T-cell (primary cell): ENCODE results near the gene GPT2. TPM values are rescaled to one million over a fixed set of nuclear protein-coding genes. Genes with fewer than 3 reads are reported as not detected.

Experiments
- ATAC-seq, 4 experiments: fragments of 200-7000 bp in 3 of 4; fragments of 150-1000 bp in 1 of 4; cut with Tn5 transposase; replicated peaks in 1 of 4; 1 replicate in 3 of 4; 2 replicates in 1 of 4; pipeline ENCODE4 v1.10.0; 2021; ENCODE audit warnings: moderate library complexity in 3 of 4, mild to moderate bottlenecking in 2 of 4, moderate number of reproducible peaks in 1 of 4
- CTCF ChIA-PET, 2 donors: fragments of 300-600 bp; sonication (Branson Sonifier 250); formaldehyde crosslinking; loops; one replicate each; lab custom pipeline; 2022; ENCODE audit warnings: antibody characterized with exemption in 2 of 2; lab: Charles Lee
- POLR2A ChIA-PET, 2 donors: fragments of 300-600 bp; sonication (Branson Sonifier 250); formaldehyde crosslinking; loops; one replicate each; lab custom pipeline; 2022; ENCODE audit warnings: antibody characterized with exemption in 2 of 2; lab: Charles Lee
- DNase-seq, 35 experiments: peaks; one replicate each; pipeline versions ENCODE4 v3.0.0 to v3.0.0-alpha.2; 2013 to 2023
- H3K27ac ChIP-seq: one replicate; pipeline ENCODE4 v1.5.1; 2013; ENCODE audit warnings: low read length
- H3K27me3 ChIP-seq, 2 experiments: replicated peaks in 1 of 2; 1 replicate in 1 of 2; 2 replicates in 1 of 2; pipeline versions ENCODE4 v1.6.1 to v1.7.0; 2013; ENCODE audit warnings: low read length in 1 of 2, mixed read lengths in 1 of 2; ENCODE audit not compliant: control insufficient read depth in 2 of 2, insufficient read depth in 2 of 2; ENCODE audit errors: extremely low read depth in 1 of 2
- H3K36me3 ChIP-seq, 2 donors: 1 replicate in 1 of 2; 2 replicates in 1 of 2; pipeline versions ENCODE4 v1.6.1 to v1.7.0; 2013; ENCODE audit warnings: low read length in 1 of 2; ENCODE audit not compliant: control insufficient read depth in 2 of 2, insufficient read depth in 1 of 2; ENCODE audit errors: extremely low read depth in 1 of 2
- H3K4me1 ChIP-seq, 2 experiments: 1 replicate in 1 of 2; 2 replicates in 1 of 2; pipeline versions ENCODE4 v1.6.1 to v1.7.0; 2013; ENCODE audit warnings: low read length in 2 of 2, mixed read lengths in 1 of 2; ENCODE audit not compliant: insufficient read depth in 2 of 2, control insufficient read depth in 1 of 2; ENCODE audit errors: extremely low read depth in 1 of 2
- H3K4me3 ChIP-seq, 2 donors: 1 replicate in 1 of 2; 2 replicates in 1 of 2; pipeline versions ENCODE4 v1.5.1 to v1.7.0; 2013; ENCODE audit warnings: mild to moderate bottlenecking in 2 of 2, low read length in 1 of 2, moderate library complexity in 1 of 2; ENCODE audit not compliant: control insufficient read depth in 1 of 2; ENCODE audit errors: extremely low read depth in 1 of 2
- H3K9me3 ChIP-seq: 2 replicates; pipeline ENCODE4 v1.7.0; 2013
- H3K27ac Mint-ChIP-seq, 2 donors: one replicate each; pipeline ENCODE4 v1.8.0; 2020 to 2021; ENCODE audit warnings: mild to moderate bottlenecking in 2 of 2, mixed read lengths in 2 of 2
- H3K27me3 Mint-ChIP-seq, 2 donors: one replicate each; pipeline ENCODE4 v1.8.0; 2021 to 2022; ENCODE audit warnings: mixed read lengths in 2 of 2
- H3K36me3 Mint-ChIP-seq: one replicate; pipeline ENCODE4 v1.8.0; 2021; ENCODE audit warnings: mixed read lengths
- H3K4me1 Mint-ChIP-seq, 3 donors: one replicate each; pipeline ENCODE4 v1.8.0; 2020 to 2022; ENCODE audit warnings: mixed read lengths in 3 of 3, mild to moderate bottlenecking in 1 of 3
- H3K4me3 Mint-ChIP-seq, 3 donors: one replicate each; pipeline ENCODE4 v1.8.0; 2020 to 2022; ENCODE audit warnings: mild to moderate bottlenecking in 3 of 3, mixed read lengths in 3 of 3, moderate library complexity in 3 of 3
- H3K9me3 Mint-ChIP-seq, 3 donors: one replicate each; pipeline ENCODE4 v1.8.0; 2020 to 2022; ENCODE audit warnings: mixed read lengths in 3 of 3
- WGBS: methylation state at CpG from one replicate; pipeline ENCODE4 v1.1.5; 2013; ENCODE audit warnings: missing lambda C conversion rate; ENCODE audit not compliant: insufficient coverage; 5-methylcytosine and 5-hydroxymethylcytosine counted together
- total RNA-seq, 35 experiments: library from RNA in 6 of 35; stranded (reverse) in 6 of 35; fragments of 120-200 nt in 1 of 35; gene quantifications; one replicate each; pipeline versions ENCODE4 v1.2.1 to v1.2.4 and lab custom pipeline; 2013 to 2026

Gene GPT2
- total RNA-seq, 5 donors from 2014 or later (not counting 1 experiment from before 2014, with no cell fraction given) = 0.40 to 4.7 (median 2.1) TPM

DNA sequence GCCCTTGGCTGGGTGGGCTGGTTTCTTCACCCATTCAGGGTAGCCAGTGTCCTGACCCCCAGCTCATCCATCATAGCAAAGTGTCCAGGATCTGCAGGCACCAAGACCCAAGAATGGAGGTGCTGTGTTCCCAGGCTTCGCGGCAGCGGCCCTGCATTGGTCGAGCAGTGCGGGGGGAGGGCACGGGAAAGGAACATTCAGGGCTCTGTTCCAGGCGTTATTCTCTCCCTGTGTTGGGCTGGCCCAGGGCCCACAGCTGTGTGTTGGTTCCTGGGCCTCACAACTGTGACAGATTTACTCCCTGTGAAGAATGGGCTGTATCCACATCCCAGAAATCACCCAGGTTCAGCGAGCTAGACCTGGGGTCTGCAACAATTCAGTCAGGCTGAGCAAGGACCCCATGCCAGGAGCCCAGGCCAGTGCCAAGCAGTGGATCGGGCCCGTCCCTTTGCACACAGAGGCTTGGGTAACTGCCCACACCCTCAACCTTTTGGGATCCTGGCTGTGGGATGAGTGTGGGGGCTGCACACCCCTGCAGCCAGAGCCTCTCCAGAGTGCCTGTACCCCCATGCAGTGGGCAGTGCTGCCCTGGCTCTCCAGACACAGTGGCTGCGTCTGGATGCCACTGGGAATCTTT, 10.0 kb downstream of the GPT2 start:
- Histone ChIP-seq H3K9me3 (no peaks in the 10 kb centered on the region), H3K4me1 (no peaks in the 10 kb centered on the region), H3K4me3 (no peak overlapping the region), H3K36me3 (no peaks in the 10 kb centered on the region), H3K27ac (no peak overlapping the region), H3K27me3 (peaks cover 0 to 20% of the 10 kb centered on the region in 2 experiments)
- no peak overlapping the region for H3K27ac Mint-ChIP-seq
- H3K4me1 Mint-ChIP-seq = no peaks in the 10 kb centered on the region
- DNase-seq (no peak), ATAC-seq (no peak)
- CTCF ChIA-PET = no interaction called here
- no peak overlapping the region for H3K4me3 Mint-ChIP-seq
- POLR2A ChIA-PET = interaction anchor here in 1 of 2 donors (0.7 kb wide), 1 partner anchor 8 kb away, joined by 5 read pairs; no protein-coding TSS in a partner anchor
- peaks cover 0 to 4% of the 10 kb centered on the region in 2 donors for H3K27me3 Mint-ChIP-seq
- H3K36me3 Mint-ChIP-seq = no peaks in the 10 kb centered on the region
- H3K9me3 Mint-ChIP-seq = no peaks in the 10 kb centered on the region
- 91% methylated on average over 9 of the region's 11 CpGs for WGBS

DNA sequence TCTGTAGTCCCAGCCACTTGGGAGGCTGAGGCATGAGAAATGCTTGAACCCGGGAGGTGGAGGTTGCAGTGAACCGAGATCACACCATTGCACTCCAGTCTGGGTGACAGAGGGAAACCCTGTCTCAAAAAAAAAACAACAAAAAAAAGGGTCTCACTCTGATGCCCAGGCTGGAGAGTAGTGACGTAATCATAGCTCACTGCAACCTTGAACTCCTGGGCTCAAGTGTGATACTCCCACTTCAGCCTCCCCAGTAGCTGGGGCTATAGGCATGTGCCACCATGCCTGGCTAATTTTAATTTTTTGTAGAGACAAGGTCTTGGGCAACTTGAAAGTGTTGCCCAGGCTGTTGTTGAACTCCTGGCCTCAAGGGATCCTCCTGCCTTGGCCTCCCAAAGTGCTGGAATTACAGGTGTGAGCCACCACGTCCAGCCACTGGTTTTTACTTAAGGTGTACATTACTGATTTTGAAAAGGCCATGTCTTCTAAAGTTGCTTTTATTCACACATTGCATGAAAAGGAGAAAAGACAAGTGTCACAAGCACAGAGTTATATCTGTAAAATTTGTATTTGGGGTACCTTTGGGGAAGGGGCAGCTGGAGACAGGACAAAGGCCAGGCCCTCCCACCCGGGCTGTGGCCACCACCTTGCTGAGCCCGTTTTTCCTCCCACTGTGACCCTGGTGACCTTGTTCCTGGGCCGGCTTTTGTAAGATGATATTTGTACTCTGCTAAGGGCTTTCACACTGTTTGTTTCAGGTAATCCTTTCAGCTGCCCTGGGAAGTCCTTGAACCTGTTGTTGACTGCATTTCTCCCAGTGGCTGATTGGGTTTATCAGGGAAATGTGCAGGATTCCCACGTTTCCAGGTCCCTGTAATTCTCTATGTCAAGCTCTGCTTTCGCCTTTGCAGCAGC, 11.5 kb downstream of the GPT2 start:
- ChIA-PET POLR2A (no interaction called here), CTCF (no interaction called here)
- Histone ChIP-seq H3K4me1 (no peaks in the 10 kb centered on the region), H3K4me3 (no peak overlapping the region), H3K9me3 (no peaks in the 10 kb centered on the region), H3K27ac (no peak overlapping the region), H3K27me3 (peaks cover 0 to 18% of the 10 kb centered on the region in 2 experiments), H3K36me3 (no peaks in the 10 kb centered on the region)
- 65% methylated on average over 6 of the region's 9 CpGs for WGBS
- H3K4me1 Mint-ChIP-seq = no peaks in the 10 kb centered on the region
- no peaks in the 10 kb centered on the region for H3K36me3 Mint-ChIP-seq
- peaks cover 0 to 4% of the 10 kb centered on the region in 2 donors for H3K27me3 Mint-ChIP-seq
- ATAC-seq (no peak), DNase-seq (no peak)
- H3K9me3 Mint-ChIP-seq = no peaks in the 10 kb centered on the region
- H3K4me3 Mint-ChIP-seq = no peak overlapping the region
- no peak overlapping the region for H3K27ac Mint-ChIP-seq

DNA sequence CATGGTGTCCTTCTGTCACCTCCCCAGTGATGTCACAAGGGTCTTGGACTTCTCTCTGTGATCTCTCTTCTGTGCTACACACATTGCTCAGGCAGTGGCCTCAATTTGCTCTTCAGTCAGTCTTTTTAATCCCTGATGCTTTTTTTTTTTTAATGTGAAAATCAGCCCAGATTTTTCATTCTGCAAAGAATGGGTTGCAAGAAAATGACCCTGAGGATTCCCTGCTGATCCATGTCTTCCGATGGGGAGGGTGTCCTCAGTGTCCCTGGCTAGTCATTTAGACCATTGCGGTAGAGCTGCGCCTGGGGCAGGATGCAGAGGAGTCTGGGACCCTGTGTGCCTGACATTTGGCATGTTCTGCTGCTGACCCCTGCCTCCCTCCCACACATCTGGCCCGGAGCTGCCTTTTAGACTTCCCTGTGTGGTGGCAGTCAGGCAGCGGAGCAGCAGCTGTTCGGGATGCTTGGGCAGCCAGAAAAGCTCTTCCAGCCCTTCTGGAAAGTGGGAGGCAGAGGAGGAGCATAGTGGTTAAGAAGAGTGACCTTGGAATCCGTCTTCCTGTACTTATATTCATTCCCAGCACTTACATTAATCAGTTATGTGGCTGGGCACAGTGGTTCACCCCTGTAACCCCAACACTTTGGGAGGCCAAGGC, 12.3 kb downstream of the GPT2 start:
- Histone ChIP-seq H3K9me3 (no peaks in the 10 kb centered on the region), H3K27ac (no peak overlapping the region), H3K4me3 (no peak overlapping the region), H3K4me1 (no peaks in the 10 kb centered on the region), H3K36me3 (no peaks in the 10 kb centered on the region), H3K27me3 (peaks cover 0 to 18% of the 10 kb centered on the region in 2 experiments)
- WGBS = 89% methylated on average over 3 of the region's 7 CpGs
- H3K36me3 Mint-ChIP-seq = no peaks in the 10 kb centered on the region
- H3K27ac Mint-ChIP-seq = no peak overlapping the region
- DNase-seq (no peak), ATAC-seq (no peak)
- H3K4me1 Mint-ChIP-seq = no peaks in the 10 kb centered on the region
- H3K27me3 Mint-ChIP-seq = peaks cover 0 to 4% of the 10 kb centered on the region in 2 donors
- no peaks in the 10 kb centered on the region for H3K9me3 Mint-ChIP-seq
- H3K4me3 Mint-ChIP-seq = no peak overlapping the region
- ChIA-PET POLR2A (no interaction called here), CTCF (no interaction called here)

DNA sequence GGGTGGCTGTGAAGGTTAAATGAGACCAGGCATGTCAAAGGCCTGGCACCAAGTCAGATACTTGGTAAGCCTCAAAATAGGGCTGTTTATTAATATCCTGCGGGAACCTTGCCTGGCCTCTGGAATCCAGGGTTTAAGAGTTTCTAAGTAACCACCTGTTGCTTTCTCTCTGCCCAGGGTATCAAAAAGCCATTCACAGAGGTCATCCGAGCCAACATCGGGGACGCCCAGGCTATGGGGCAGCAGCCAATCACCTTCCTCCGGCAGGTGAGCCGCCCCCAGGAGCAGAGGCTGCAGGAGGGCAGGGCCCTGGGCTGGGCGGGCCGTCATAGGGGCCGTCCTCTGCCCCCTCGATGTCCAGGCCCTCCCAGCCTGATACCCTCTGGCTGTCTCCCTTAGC, 13.3 kb downstream of the GPT2 start:
- Mint-ChIP-seq H3K36me3 (no peaks in the 10 kb centered on the region), H3K4me1 (no peaks in the 10 kb centered on the region), H3K9me3 (no peaks in the 10 kb centered on the region), H3K27me3 (no peaks in the 10 kb centered on the region), H3K27ac (no peak overlapping the region), H3K4me3 (no peak overlapping the region)
- H3K4me1 ChIP-seq = no peaks in the 10 kb centered on the region
- 97% methylated on average over 6 of the region's 10 CpGs for WGBS
- POLR2A ChIA-PET = no interaction called here
- H3K4me3 ChIP-seq = no peak overlapping the region
- CTCF ChIA-PET = no interaction called here
- no peaks in the 10 kb centered on the region for H3K9me3 ChIP-seq
- H3K27me3 ChIP-seq = peaks cover 0 to 20% of the 10 kb centered on the region in 2 experiments
- DNase-seq (no peak), ATAC-seq (no peak)
- no peaks in the 10 kb centered on the region for H3K36me3 ChIP-seq
- H3K27ac ChIP-seq = no peak overlapping the region

DNA sequence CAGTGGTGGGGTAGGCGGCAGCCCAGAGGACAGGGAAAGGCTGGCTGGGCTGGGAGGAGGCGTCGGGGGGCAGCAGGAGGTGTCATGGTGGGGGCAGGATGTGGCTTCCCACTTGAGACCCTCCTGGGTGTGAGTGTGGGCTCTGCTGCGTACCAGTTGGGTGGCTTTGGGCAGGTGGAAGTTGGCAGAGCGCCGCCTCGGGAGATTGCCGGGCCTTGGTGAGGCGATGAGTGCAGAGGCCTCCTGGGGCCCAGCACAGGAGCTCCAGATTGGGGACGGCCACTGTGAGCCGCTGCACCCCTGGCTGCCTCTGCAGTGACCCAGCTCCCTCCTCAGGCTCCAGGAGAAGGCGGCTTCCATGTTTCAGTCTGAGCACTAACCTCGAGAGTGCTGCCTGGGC, 13.8 kb downstream of the GPT2 start:
- Histone ChIP-seq H3K4me3 (no peak overlapping the region), H3K36me3 (no peaks in the 10 kb centered on the region), H3K9me3 (no peaks in the 10 kb centered on the region), H3K4me1 (no peaks in the 10 kb centered on the region), H3K27me3 (peaks cover 0 to 20% of the 10 kb centered on the region in 2 experiments), H3K27ac (no peak overlapping the region)
- CTCF ChIA-PET = no interaction called here
- ATAC-seq (no peak), DNase-seq (no peak)
- 49% methylated on average over 13 of the region's 13 CpGs for WGBS
- POLR2A ChIA-PET = no interaction called here
- Mint-ChIP-seq H3K4me1 (no peaks in the 10 kb centered on the region), H3K36me3 (no peaks in the 10 kb centered on the region), H3K27ac (no peak overlapping the region), H3K27me3 (no peaks in the 10 kb centered on the region), H3K9me3 (no peaks in the 10 kb centered on the region), H3K4me3 (no peak overlapping the region)

DNA sequence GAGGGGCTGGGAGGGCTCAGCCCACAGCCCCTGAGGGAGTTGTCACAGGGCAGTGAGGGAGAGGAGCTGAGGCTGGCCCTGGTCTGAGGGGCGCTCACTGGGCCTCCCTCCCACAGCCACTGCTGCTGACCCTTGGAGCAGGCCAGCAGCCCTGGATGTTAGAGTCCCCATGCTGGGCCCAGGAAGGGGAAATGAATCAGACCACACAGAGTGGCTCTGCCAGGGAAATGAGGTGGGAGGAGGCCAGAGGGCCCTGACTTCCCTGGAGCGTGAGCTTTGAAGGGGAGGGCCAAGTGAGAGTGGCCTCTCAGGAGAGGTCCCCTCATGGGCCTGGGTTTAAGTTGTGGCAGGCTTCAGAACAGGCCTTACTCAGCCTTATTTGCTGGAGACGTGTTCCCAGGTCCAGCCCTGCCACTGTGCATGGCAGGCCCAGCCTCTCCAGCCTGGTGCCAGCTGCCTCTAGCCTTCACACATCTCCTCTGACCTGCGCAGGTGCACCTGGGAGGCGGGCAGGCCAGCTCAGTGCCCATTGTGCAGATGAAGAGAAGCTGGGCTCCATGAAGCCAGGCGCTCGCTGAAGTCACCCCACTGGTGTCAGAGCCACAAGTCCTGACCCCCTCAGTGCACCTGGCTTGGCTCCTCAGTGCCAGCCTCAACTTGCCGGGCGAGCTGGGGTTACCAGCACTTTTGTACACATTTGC, 15.4 kb downstream of the GPT2 start:
- Histone ChIP-seq H3K36me3 (no peaks in the 10 kb centered on the region), H3K9me3 (no peaks in the 10 kb centered on the region), H3K4me3 (no peak overlapping the region), H3K4me1 (no peaks in the 10 kb centered on the region), H3K27ac (no peak overlapping the region), H3K27me3 (peaks cover 0 to 14% of the 10 kb centered on the region in 2 experiments)
- no peaks in the 10 kb centered on the region for H3K4me1 Mint-ChIP-seq
- no peak overlapping the region for H3K4me3 Mint-ChIP-seq
- POLR2A ChIA-PET = no interaction called here
- CTCF ChIA-PET = no interaction called here
- ATAC-seq (no peak), DNase-seq (no peak)
- 89% methylated on average over 8 of the region's 9 CpGs for WGBS
- no peaks in the 10 kb centered on the region for H3K36me3 Mint-ChIP-seq
- H3K27ac Mint-ChIP-seq = no peak overlapping the region
- H3K9me3 Mint-ChIP-seq = no peaks in the 10 kb centered on the region
- H3K27me3 Mint-ChIP-seq = no peaks in the 10 kb centered on the region
